ENCODE measurements around the gene P4HA1. TPM values are rescaled to one million over a fixed set of nuclear protein-coding genes. Genes with fewer than 3 reads are reported as not detected.
A peak's percentile ranks its signal among the peaks of the same experiment; 100 is the strongest.

Gene P4HA1
- total RNA-seq, 2 experiments from 2014 or later: 37.4 to 38.9 TPM

DNA sequence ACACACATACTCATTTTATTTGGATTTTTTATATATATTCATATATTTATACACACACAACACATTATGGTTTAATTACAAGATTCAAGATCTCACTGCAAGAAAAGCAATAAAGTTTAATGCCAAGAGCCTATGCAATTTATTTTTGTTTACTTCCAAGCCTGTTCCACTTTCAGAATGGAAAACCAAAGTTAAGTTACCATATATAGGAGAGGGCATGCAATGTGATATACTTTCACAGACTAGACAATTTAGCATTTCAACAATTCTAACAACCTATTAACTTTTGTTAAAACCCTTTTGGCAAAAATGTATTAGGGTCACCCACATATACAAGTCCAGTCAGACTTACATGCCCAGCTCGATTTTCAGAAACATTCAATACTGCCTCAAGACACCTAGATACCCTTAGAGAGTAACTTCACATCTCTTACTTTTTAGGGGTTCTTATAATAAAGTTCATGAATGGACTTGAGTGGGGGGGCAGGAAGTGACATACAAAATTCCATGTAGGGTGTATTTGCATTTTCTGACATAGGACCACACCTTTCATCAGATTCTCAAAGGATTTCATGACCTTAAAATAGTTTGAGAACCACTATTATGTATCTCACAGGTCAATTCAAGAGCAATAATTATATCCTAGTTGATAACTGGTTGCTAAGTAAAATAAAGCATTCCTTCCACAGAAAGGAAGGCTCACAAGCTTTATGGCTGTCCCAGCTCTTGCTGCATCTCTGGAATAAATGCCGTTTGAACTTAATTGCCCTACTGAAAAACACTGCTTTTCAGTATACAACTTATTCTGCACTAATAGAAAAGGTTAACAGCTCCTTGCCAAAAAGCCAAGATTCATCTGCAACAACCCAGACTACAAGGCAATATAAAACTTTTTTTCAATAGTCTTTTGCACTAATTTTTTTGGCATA lies 2.5 kb downstream of the P4HA1 start:
- ATAC-seq (no peak), DNase-seq (no peak)
- ChIA-PET CTCF (interaction anchor here (1.7 to 4.8 kb wide), 7 partner anchors 11 to 65 kb away, joined by 5 to 86 read pairs (median 20); partner anchors contain the start of gene NUDT13), POLR2A (interaction anchor here (1.1 to 2.1 kb wide), 4 partner anchors 39 to 75 kb away, joined by 3 to 7 read pairs (median 4); no protein-coding TSS in a partner anchor)
- peaks cover 37% of the 10 kb centered on the region for H3K4me1 Mint-ChIP-seq (ENCODE audit: low read depth)
- H3K9me3 Mint-ChIP-seq (ENCODE audit: insufficient read depth): no peaks in the 10 kb centered on the region
- peak overlapping the region; percentile 90 for H3K4me3 Mint-ChIP-seq
- peaks cover 20% of the 10 kb centered on the region for H3K36me3 Mint-ChIP-seq (ENCODE audit: low read depth)
- peak overlapping the region; percentile 39 for H3K27ac Mint-ChIP-seq
- no peaks in the 10 kb centered on the region for H3K27me3 Mint-ChIP-seq (ENCODE audit: low read depth)

DNA sequence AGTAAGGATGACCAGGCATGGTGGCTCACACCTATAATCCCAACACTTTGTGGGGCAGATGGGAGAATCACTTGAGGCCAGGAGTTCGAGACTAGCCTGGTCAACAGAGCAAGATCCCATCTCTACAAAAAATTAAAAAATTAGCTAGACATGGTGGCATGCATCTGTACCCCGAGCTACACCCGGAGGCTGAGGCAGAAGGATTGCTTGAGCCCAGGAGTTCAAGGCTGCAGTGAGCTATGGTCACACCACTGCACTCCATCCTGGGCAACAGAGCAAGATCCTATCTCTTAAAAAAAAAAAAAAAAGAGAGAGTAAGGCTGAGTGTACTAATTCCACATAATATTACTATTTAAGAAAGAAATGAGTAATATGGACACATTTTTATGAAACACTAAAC lies 3.8 kb downstream of the P4HA1 start:
- POLR2A ChIA-PET: no interaction called here
- Mint-ChIP-seq H3K4me1 (ENCODE audit: low read depth) (peaks cover 48% of the 10 kb centered on the region), H3K27ac (no peak overlapping the region), H3K9me3 (ENCODE audit: insufficient read depth) (no peaks in the 10 kb centered on the region), H3K27me3 (ENCODE audit: low read depth) (no peaks in the 10 kb centered on the region), H3K4me3 (no peak overlapping the region), H3K36me3 (ENCODE audit: low read depth) (peaks cover 27% of the 10 kb centered on the region)
- no peak for DNase-seq
- CTCF ChIA-PET: no interaction called here
- no peak for ATAC-seq

DNA sequence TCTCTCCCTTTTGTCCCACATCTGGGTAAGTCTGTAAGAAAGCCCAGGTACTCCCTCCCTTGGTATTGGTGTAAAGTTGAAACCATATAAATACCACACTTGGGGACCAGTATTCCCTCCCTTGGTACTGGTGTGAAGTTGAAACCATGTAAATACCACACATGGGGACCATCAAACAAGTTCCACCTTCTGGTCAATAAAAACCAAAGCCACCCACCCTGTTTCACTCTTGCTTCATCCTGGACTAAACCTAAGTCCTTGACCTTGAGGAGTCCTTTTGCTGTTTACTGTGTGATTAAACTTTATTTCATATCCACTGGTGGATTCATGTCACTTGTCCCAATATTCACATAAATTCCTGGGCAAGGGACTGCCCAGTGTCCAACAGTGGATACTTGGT lies 8.4 kb downstream of the P4HA1 start:
- Mint-ChIP-seq H3K27ac (no peak overlapping the region), H3K27me3 (ENCODE audit: low read depth) (no peaks in the 10 kb centered on the region), H3K9me3 (ENCODE audit: insufficient read depth) (no peaks in the 10 kb centered on the region), H3K4me3 (no peak overlapping the region), H3K4me1 (ENCODE audit: low read depth) (peaks cover 29% of the 10 kb centered on the region), H3K36me3 (ENCODE audit: low read depth) (peaks cover 27% of the 10 kb centered on the region)
- no peak for DNase-seq
- ATAC-seq: no peak
- POLR2A ChIA-PET: no interaction called here
- CTCF ChIA-PET: no interaction called here

- Mint-ChIP-seq H3K27me3 (ENCODE audit: low read depth) (no peaks in the 10 kb centered on the region), H3K4me1 (ENCODE audit: low read depth) (peaks cover 21% of the 10 kb centered on the region), H3K36me3 (ENCODE audit: low read depth) (peaks cover 23% of the 10 kb centered on the region), H3K9me3 (ENCODE audit: insufficient read depth) (no peaks in the 10 kb centered on the region), H3K4me3 (no peak overlapping the region), H3K27ac (no peak overlapping the region)
- DNase-seq (no peak), ATAC-seq (no peak)
- ChIA-PET CTCF (interaction anchor here (1.2 kb wide), 1 partner anchor 9 kb away, joined by 3 read pairs; no protein-coding TSS in a partner anchor), POLR2A (no interaction called here)
Measured at GRCh38 chr10:73086816-73087215, 9.8 kb downstream of the P4HA1 start.

DNA sequence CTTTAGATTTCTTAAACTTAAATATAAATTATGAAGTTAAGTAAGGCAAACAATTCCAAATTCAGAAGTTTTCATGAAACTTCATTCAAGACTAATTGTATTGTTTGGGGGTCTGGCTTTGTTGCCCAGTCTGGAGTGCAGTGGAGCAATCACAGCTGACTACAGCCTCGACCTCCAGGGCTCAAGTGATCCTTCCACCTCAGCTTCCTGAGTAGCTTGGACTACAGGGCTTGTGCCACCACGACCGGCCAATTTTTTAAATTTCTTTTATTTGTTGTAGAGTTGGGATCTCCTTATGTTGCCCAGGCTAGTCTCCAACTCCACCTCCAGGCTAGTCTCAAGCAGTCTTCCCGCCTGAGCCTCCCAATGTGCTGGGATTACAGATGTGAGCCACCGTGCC lies 12.5 kb downstream of the P4HA1 start:
- H3K27ac Mint-ChIP-seq: no peak overlapping the region
- DNase-seq: no peak
- H3K9me3 Mint-ChIP-seq (ENCODE audit: insufficient read depth): no peaks in the 10 kb centered on the region
- H3K4me1 Mint-ChIP-seq (ENCODE audit: low read depth): peaks cover 20% of the 10 kb centered on the region
- no peak overlapping the region for H3K4me3 Mint-ChIP-seq
- ChIA-PET POLR2A (no interaction called here), CTCF (interaction anchor here (0.8 to 2.1 kb wide), 3 partner anchors 9 to 23 kb away, joined by 4 to 6 read pairs (median 5); partner anchors contain the start of gene P4HA1)
- no peak for ATAC-seq
- no peaks in the 10 kb centered on the region for H3K27me3 Mint-ChIP-seq (ENCODE audit: low read depth)
- H3K36me3 Mint-ChIP-seq (ENCODE audit: low read depth): peaks cover 24% of the 10 kb centered on the region

GRCh38 chr10:73083221-73083620 lies 13.4 kb downstream of the P4HA1 start:
- Mint-ChIP-seq H3K9me3 (ENCODE audit: insufficient read depth) (no peaks in the 10 kb centered on the region), H3K27ac (no peak overlapping the region), H3K4me1 (ENCODE audit: low read depth) (peaks cover 12% of the 10 kb centered on the region), H3K27me3 (ENCODE audit: low read depth) (no peaks in the 10 kb centered on the region), H3K4me3 (no peak overlapping the region), H3K36me3 (ENCODE audit: low read depth) (peaks cover 17% of the 10 kb centered on the region)
- ChIA-PET POLR2A (no interaction called here), CTCF (interaction anchor here (1.0 to 2.1 kb wide), 4 partner anchors 8 to 22 kb away, joined by 3 to 6 read pairs (median 6); no protein-coding TSS in a partner anchor)
- no peak for ATAC-seq
- DNase-seq: no peak

DNA sequence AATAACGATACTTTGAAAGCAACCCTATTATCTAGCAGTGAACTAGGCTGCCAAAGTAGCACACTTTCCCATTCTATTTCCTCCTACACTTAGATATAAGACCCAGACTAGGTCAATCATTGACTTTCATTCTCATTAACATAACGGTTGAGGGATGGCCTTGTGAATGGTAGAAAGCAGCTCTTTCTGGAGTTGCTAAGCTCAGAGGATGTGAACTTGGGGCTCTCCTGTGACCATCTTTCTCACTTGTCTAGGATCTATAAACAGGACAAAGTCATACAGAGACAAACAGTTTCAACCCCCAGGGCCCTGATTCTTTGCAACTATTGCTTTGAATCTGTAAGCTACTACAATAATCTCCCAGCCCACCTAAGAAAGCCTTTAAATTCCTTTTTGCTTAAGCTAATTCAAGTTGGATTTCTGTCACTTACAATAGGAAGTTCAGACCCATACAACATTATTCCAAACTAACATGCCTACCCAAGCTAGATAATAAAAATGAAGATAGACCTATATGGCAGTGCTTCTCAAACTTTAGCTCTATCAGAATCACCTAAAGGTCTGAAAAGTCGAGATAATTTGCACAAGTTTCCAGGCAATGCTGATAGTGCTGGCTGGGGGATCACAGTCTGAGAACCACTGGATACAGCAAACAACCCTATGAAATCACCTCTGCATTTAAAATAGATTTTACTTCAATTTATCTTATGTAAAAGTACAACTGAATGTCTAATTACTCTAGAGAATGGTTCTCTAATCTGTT lies 16.7 kb downstream of the P4HA1 start:
- ATAC-seq (no peak), DNase-seq (no peak)
- CTCF ChIA-PET: interaction anchor here (1.0 to 4.5 kb wide), 5 partner anchors 12 to 79 kb away, joined by 3 to 27 read pairs (median 4); no protein-coding TSS in a partner anchor
- POLR2A ChIA-PET: interaction anchor here (2.2 kb wide), 1 partner anchor 16 kb away, joined by 13 read pairs; the partner anchor contains the start of gene P4HA1
- Mint-ChIP-seq H3K27me3 (ENCODE audit: low read depth) (no peaks in the 10 kb centered on the region), H3K9me3 (ENCODE audit: insufficient read depth) (no peaks in the 10 kb centered on the region), H3K4me1 (ENCODE audit: low read depth) (peaks cover 13% of the 10 kb centered on the region), H3K36me3 (ENCODE audit: low read depth) (peaks cover 13% of the 10 kb centered on the region), H3K27ac (no peak overlapping the region), H3K4me3 (no peak overlapping the region)

- Mint-ChIP-seq H3K27me3 (ENCODE audit: low read depth) (no peaks in the 10 kb centered on the region), H3K4me3 (no peak overlapping the region), H3K9me3 (ENCODE audit: insufficient read depth) (no peaks in the 10 kb centered on the region), H3K36me3 (ENCODE audit: low read depth) (peaks cover 31% of the 10 kb centered on the region), H3K27ac (peak overlapping the region; percentile 75), H3K4me1 (ENCODE audit: low read depth) (peaks cover 13% of the 10 kb centered on the region)
- ChIA-PET POLR2A (interaction anchor here (2.1 kb wide), 1 partner anchor 20 kb away, joined by 9 read pairs; the partner anchor contains the start of gene P4HA1), CTCF (interaction anchor here (1.3 to 4.5 kb wide), 4 partner anchors 15 to 21 kb away, joined by 3 to 27 read pairs (median 6); partner anchors contain the start of gene P4HA1)
- ATAC-seq (no peak), DNase-seq (no peak)
Measured at GRCh38 chr10:73076360-73077183, 20.1 kb downstream of the P4HA1 start.

- Mint-ChIP-seq H3K9me3 (ENCODE audit: insufficient read depth) (no peaks in the 10 kb centered on the region), H3K4me3 (no peak overlapping the region), H3K36me3 (ENCODE audit: low read depth) (peaks cover 35% of the 10 kb centered on the region), H3K4me1 (ENCODE audit: low read depth) (peaks cover 13% of the 10 kb centered on the region), H3K27ac (no peak overlapping the region), H3K27me3 (ENCODE audit: low read depth) (no peaks in the 10 kb centered on the region)
- DNase-seq (no peak), ATAC-seq (no peak)
- ChIA-PET POLR2A (no interaction called here), CTCF (interaction anchor here (0.6 to 1.2 kb wide), 3 partner anchors 8 to 84 kb away, joined by 3 to 5 read pairs (median 3); no protein-coding TSS in a partner anchor)
Measured at GRCh38 chr10:73075829-73076228, 20.8 kb downstream of the P4HA1 start.

DNA sequence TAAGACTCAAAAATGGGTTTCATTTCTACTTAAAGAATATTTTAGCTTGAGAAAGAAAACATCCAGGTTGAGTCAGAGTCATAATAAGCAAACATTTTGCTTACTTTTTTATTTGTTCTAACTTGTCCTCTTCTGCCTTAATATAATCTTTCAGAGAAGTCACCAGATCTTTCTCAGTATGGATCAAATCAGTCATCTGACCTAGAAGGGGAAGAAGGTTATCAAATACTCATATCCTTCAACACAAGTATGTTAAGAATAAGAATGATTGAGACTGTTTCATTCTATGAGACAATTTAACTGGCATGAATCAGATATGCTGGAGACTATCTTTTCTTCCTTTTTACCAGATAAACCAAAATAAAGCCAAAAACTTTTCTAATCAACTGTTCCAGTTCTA lies 23.0 kb downstream of the P4HA1 start:
- Mint-ChIP-seq H3K4me1 (ENCODE audit: low read depth) (peaks cover 8% of the 10 kb centered on the region), H3K4me3 (no peak overlapping the region), H3K9me3 (ENCODE audit: insufficient read depth) (no peaks in the 10 kb centered on the region), H3K27me3 (ENCODE audit: low read depth) (no peaks in the 10 kb centered on the region), H3K27ac (no peak overlapping the region), H3K36me3 (ENCODE audit: low read depth) (peaks cover 40% of the 10 kb centered on the region)
- DNase-seq: no peak
- ATAC-seq: no peak
- POLR2A ChIA-PET: no interaction called here
- CTCF ChIA-PET: interaction anchor here (0.6 kb wide), 1 partner anchor 337 kb away, joined by 3 read pairs; no protein-coding TSS in a partner anchor

- ChIA-PET POLR2A (no interaction called here), CTCF (no interaction called here)
- peaks cover 8% of the 10 kb centered on the region for H3K4me1 Mint-ChIP-seq (ENCODE audit: low read depth)
- DNase-seq: no peak
- no peak for ATAC-seq
- H3K27me3 Mint-ChIP-seq (ENCODE audit: low read depth): no peaks in the 10 kb centered on the region
- H3K9me3 Mint-ChIP-seq (ENCODE audit: insufficient read depth): no peaks in the 10 kb centered on the region
- no peak overlapping the region for H3K27ac Mint-ChIP-seq
- peaks cover 37% of the 10 kb centered on the region for H3K36me3 Mint-ChIP-seq (ENCODE audit: low read depth)
- H3K4me3 Mint-ChIP-seq: no peak overlapping the region
Measured at GRCh38 chr10:73065441-73065840, 31.2 kb downstream of the P4HA1 start.

All from activated CD8-positive, alpha-beta T cell treated with anti-CD3 and anti-CD28 coated beads, Interleukin-2, amount 10 ng/mL, durations not matched to agents 7 days and 5 days (primary cell).